ENCODE data around the gene DNM3.

- TF ChIP-seq CTCF (IDR thresholded peaks at IDR 0.05; ENCODE audit: extremely low read depth in 1 of 2, insufficient read depth in 1 of 2, low read depth in 1 of 2, low read length in 2 of 2) (no peak), POLR2AphosphoS5 (IDR thresholded peaks at IDR 0.05; ENCODE audit: insufficient read depth, low read depth, low read length) (no peak), POLR2A (IDR thresholded peaks at IDR 0.05; ENCODE audit: low read depth, low read length) (no peak), MAX (IDR thresholded peaks at IDR 0.05; ENCODE audit: insufficient read depth, insufficient read length) (no peak), FOS (IDR thresholded peaks at IDR 0.05; ENCODE audit: borderline replicate concordance, insufficient read depth, low read length) (no peak), JUN (IDR thresholded peaks at IDR 0.05; ENCODE audit: borderline replicate concordance, insufficient read depth, insufficient read length, low read depth) (no peak), EZH2 (IDR thresholded peaks at IDR 0.05; ENCODE audit: borderline replicate concordance, low read depth, low read length, severe bottlenecking) (no peak), MYC (IDR thresholded peaks at IDR 0.05; ENCODE audit: low read depth, low read length) (no peak)
Observed at GRCh38 chr1:171972846-171973245, 131.5 kb downstream of the DNM3 start.
